Neural cell (in vitro differentiated cells): ENCODE measurements around the gene CLDN24.

Experiments used
- CTCF ChIP-seq: fragments of 450-650 bp; IDR thresholded peaks from 2 replicates; pipeline ENCODE4 v1.5.1; 2014; ENCODE audit warnings: antibody characterized with exemption, mild to moderate bottlenecking, moderate library complexity; ENCODE audit not compliant: poor library complexity, severe bottlenecking
- EP300 ChIP-seq: fragments of 450-650 bp; conservative IDR thresholded peaks from 2 replicates; pipeline ENCODE4 v1.6.1; 2014; ENCODE audit warnings: antibody characterized with exemption, mild to moderate bottlenecking, moderate library complexity; ENCODE audit not compliant: poor library complexity, severe bottlenecking
- EZH2 ChIP-seq: fragments of 200-600, 300-800 bp; shearing (Covaris generic), sonication (generic); IDR thresholded peaks from 2 replicates; pipeline ENCODE4 v1.6.1; 2014; ENCODE audit warnings: antibody characterized with exemption, low read length, borderline replicate concordance, mild to moderate bottlenecking; ENCODE audit not compliant: insufficient read depth, poor library complexity, severe bottlenecking
- POLR2AphosphoS5 ChIP-seq: IDR thresholded peaks from 2 replicates; pipeline ENCODE4 v1.6.1; 2012
- RAD21 ChIP-seq: fragments of 450-650 bp; conservative IDR thresholded peaks from 2 replicates; pipeline ENCODE4 v1.6.1; 2014; ENCODE audit warnings: antibody characterized with exemption, mild to moderate bottlenecking, moderate library complexity
- SMC3 ChIP-seq: fragments of 450-650 bp; conservative IDR thresholded peaks from 2 replicates; pipeline ENCODE4 v1.6.1; 2014; ENCODE audit warnings: antibody characterized with exemption, mild to moderate bottlenecking, moderate library complexity; ENCODE audit not compliant: poor library complexity
- TAF1 ChIP-seq: IDR thresholded peaks from 2 replicates; pipeline ENCODE4 v1.6.1; 2012; ENCODE audit warnings: low read depth

DNA sequence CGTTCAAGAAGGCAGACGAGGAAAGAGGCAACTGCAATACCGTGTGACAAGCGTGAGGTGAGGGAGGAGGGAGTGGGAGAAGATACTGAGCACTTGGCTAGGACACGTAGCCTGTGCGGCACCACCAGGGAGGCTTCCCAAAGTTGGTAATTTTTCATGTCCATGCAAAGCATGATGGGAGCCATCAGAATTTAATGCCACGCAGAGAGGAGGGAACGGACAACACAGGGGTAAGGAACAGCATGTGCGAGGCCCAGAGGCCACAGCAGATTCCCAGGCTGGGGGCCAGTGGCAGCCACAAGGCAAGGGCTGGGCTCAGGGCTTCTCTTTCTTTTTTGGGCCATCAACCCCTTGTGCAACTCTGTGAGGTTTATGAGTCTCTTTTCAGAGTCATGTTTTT is 11.0 kb upstream of the CLDN24 start:
- TF ChIP-seq CTCF = no peak
- TF ChIP-seq EZH2 = no peak
- no peak for TF ChIP-seq TAF1
- no peak for TF ChIP-seq EP300
- no peak for TF ChIP-seq RAD21
- TF ChIP-seq SMC3 = no peak
- TF ChIP-seq POLR2AphosphoS5 = no peak
